SIG-M5 treated with dmso at 0.1 percent for 504 hours (cell line): ENCODE data around the gene CCNB1IP1.
"Not testable (repeated sequence)": the region's sequence is repeated elsewhere in the genome, so short reads cannot be mapped to it uniquely, and the experiment has no call there.

Source experiments
- DNase-seq: peaks from one replicate; lab custom pipeline; 2025; ENCODE audit not compliant: unreplicated experiment; lab: John Stamatoyannopoulos, UW

The CCNB1IP1 gene

DNA sequence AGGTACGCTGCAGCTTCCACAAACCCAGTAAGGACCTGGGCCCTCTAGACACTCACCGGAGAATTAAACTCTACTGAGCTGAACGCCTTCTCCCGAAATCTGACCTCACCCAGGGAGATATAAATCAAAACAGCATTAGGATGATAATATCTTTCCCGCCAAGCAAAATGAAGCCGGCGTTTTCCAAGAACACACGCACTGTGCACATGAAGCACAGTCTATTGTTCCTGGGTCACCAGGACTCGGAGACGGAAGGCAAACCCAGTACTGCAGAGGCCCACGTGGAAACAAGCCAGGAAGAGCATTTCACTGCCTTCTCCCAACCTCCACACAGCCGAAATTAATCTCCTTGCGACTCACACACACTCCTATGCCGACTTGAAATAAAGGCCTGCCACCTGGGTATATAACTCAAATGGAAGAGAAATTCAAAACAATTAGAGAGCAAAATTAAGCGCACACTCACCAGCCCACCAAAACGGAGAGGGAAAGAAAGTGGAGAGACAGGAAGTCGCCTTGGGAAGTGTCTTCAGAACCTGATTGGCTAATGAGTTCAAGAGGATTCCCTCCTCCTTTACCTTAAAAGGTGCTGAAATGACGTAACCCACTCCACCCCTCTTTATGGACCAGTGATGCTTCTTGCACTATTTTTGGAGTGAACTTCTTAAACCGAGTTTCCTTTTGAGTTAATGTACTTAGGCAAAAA lies at the start of gene CCNB1IP1:
CCNB1IP1 (minus strand) TSS at position 492 of the 706 bp plus-strand sequence. CDS start 16,756 bp downstream, outside the sequence.
- peak; percentile 96 for DNase-seq

GRCh38 chr14:20382526-20382925 lies 49.4 kb upstream of the CCNB1IP1 start:
- no peak for DNase-seq

- no peak for DNase-seq
Measured at GRCh38 chr14:20381341-20381740, 48.3 kb upstream of the CCNB1IP1 start.

GRCh38 chr14:20380681-20381080 lies 47.6 kb upstream of the CCNB1IP1 start:
- no peak for DNase-seq

DNA sequence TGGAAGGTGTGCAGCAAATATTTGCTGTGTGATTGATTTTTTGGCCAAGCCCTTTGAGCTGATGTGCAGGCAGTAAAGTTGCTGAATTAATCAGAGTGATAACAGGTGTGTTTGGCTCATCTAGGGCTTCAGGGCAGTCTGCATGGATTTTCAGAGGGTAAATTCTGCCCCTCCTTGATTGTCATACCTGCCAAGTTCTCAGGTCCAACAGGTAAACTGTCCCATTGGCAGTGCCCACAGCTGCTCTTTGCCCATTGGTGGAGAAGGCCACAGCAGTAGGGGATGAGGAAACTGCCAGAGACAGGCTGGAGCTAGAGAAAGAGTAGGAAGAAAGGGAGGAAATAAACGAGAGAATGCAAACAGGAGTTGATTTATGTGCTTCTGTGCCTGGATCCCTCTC lies 46.7 kb upstream of the CCNB1IP1 start:
- no peak for DNase-seq

DNA sequence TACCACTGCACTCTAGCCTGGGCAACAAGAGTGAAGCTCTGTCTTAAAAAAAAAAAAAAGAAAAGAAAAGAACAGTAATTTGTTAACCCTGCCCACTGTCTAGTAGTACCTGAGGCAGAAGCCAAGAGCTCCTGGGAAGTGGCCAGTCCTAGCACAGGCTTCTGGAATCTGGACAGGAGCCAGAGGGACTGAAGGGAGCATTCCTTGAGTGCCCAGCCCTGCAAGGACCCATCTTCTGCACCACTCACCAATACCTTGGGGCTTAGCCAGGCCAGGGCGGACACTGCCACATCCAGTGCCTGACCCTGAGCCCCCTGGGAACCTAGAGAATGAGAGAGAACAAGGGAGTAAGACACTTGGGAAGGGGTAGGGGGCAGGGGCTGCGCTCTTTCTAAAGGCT lies 44.1 kb upstream of the CCNB1IP1 start:
- DNase-seq, result no peak

DNA sequence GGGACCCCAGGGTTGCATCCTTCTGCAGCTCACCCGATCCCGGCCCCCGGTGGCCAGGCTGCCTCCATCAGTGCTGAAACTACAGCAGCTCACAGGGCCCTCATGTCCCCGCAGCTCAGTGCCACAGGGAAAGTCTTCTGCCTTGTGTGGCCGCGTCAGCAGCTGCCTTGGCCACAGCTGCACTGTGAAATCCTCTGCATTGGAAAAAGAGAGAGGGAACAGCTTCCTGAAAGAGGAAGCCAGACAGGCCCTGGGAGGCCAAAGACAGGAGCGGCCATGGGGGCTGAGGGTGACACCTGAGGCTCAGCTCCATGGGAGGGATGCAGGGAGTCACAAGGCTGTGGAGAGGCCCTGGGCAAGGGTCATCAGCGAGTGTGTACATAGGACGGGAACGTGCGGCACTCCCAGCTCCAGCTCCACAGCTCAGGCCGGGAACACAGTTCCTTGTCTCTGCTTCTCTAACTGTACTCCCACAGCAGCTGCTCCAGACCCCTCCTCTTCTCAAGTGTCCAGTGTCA lies 43.1 kb upstream of the CCNB1IP1 start:
- DNase-seq, result no peak

- no peak for DNase-seq
Measured at GRCh38 chr14:20375471-20375870, 42.4 kb upstream of the CCNB1IP1 start.

DNA sequence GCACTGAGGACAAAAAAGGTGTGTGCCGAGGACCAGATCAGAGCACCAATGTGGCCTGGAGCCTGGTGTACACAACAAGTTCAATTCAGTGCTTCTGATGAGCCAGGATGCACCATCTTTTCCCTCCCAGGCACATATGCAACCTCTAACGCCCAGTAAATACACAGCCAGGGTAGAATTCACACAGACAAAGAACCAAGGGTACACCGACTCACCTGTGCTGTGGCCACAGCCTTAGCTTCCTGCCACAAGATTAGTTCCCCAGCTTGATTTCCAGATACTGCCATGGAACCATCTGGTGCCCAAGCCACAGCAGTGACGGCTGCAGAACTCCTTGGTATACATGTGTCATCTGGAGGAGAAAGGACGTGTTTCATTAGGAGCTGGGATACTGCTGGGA lies 39.7 kb upstream of the CCNB1IP1 start:
- DNase-seq, result no peak

DNA sequence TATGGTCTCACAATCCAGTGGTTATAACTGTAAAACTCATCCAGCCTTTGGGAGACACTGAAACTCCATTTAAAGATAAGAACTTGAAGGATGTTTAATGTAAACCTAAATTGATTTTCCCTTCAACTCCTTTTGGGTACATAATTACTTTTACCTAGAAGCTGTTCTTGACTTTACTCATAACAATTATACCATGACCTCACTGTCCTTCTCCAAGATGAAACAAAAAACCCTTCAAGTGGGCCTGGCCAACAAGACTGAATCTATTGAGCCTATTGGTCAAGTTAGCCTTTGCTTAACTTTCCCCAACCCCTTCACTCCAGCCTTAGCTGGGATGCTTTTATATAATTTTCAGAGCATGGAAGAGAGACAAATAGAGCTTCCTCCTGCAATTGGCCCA lies 32.8 kb upstream of the CCNB1IP1 start:
- no peak for DNase-seq

GRCh38 chr14:20358474-20358873 lies 25.4 kb upstream of the CCNB1IP1 start:
- DNase-seq, result not testable (repeated sequence)

DNA sequence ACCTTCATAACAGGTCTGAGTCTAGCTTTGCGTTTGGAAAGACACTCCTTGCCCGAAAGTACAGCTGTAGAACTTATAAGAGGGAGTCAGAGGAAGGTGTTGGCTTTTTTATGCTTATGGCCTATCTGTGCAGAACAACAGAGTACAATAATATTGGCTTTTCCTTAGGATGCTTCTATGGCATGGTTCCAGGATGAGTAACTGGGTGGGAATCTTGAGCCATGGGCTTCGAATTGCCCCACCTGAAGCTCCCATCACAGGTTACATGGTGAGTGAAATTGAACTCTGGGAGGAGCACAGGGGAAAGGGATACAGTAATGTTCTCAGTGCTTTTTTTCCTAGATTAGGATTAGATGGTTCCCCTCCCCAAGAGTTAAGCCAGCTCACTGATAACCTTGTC lies 23.3 kb upstream of the CCNB1IP1 start:
- no peak for DNase-seq

DNA sequence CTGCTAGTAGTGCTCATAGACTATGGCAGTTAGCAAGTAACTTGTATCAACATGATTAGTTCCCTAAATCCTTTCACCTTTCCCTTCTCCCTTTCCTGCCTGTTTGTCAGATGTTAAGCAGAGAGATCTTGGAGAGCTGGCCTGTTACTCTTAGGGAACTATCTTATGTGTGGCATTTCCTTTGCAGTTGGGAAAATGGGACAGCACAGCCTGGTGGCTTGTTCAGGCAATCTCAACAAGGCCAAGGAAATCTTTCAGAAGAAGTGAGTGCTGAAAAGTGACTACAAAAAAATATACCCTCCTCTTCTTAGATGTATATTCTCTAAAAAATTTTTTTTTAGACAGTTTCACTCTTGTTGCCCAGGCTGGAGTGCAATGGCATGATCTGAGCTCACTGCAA lies 17.8 kb upstream of the CCNB1IP1 start:
- DNase-seq, result no peak

- no peak for DNase-seq
Measured at GRCh38 chr14:20350282-20350681, 17.2 kb upstream of the CCNB1IP1 start.

DNA sequence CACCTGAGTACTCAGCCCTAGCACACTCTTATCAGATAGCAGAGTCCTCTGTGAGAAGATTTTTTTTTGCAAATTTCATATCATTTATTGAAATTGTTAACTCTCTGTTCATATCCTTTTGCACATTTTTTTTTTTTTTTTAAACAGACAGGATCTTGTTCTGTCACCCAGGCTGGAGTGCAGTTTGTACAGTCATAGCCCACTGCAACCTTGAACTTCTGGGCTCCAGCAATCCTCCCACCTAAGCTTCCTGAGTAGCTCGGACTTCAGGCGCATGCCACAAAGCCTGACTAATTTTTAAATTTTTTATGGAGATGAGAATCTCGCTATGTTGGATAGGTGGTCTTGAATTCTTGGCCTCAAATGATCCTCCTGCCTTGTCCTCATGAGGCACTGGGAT lies 14.7 kb upstream of the CCNB1IP1 start:
- DNase-seq, result no peak

DNA sequence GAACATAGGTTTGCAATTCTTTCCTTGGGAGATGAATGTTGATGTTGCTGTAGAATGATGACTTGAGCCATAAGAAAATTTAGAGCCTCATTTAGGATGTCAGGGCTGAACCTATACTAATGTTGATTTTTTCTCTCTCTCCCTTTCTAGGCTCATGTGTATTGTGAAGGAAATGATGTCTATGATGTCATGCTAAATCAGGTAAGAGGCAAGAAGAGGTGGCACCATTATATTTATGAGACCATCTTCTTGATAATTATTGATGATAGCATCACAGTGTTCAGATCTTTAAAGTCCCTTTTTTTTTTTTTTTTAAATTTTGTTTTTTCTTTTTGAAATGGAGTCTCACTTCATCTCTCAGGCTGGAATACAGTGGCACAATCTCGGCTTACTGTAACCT lies 13.6 kb upstream of the CCNB1IP1 start:
- no peak for DNase-seq

GRCh38 chr14:20345366-20345765 lies 12.3 kb upstream of the CCNB1IP1 start:
- DNase-seq, result no peak

- no peak for DNase-seq
Measured at GRCh38 chr14:20343862-20344220, 10.8 kb upstream of the CCNB1IP1 start.

DNA sequence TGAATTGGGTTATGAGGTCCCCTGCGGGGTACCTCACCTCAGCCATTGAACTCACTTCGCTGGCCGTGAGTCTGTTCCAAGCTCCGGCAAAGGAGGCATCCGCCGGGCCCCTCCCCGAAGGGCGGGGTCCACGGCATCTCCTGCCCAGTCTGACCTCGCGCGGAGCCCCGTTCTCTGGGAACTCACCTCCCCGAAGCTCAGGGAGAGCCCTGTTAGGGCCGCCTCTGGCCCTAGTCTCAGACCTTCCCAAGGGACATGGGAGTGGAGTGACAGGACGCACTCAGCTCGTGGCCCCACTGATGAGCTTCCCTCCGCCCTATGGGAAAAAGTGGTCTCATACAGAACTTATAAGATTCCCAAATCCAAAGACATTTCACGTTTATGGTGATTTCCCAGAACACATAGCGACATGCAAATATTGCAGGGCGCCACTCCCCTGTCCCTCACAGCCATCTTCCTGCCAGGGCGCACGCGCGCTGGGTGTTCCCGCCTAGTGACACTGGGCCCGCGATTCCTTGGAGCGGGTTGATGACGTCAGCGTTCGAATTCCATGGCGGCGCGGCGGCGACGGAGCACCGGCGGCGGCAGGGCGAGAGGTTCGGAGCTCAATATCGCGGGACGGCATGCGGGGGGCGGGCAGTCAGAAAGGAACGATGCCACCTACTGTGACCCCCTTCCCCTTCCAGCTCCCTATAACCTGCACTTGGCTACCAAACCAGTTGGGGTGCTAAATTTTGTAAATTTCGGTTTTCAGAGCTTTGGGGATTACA lies 10.2 kb upstream of the CCNB1IP1 start, which contains the start of gene PARP2:
PARP2 (plus strand) TSS at position 544 of the 770 bp plus-strand sequence; CDS start at position 551, 7 bp downstream.
- DNase-seq, result peak; percentile 100

- DNase-seq, result no peak
Measured at GRCh38 chr14:20341646-20342045, 8.6 kb upstream of the CCNB1IP1 start.

GRCh38 chr14:20341032-20341431 lies 8.0 kb upstream of the CCNB1IP1 start:
- DNase-seq, result not testable (repeated sequence)

- DNase-seq, result no peak
Measured at GRCh38 chr14:20334017-20334416, 938 bp upstream of the CCNB1IP1 start.
